ENCODE data around the gene COL17A1.
A peak's percentile ranks its signal among the peaks of the same experiment; 100 is the strongest.

Gene COL17A1

GRCh38 chr10:104092749-104093148 is 7.1 kb upstream of the COL17A1 start:
- no peak for DNase-seq

GRCh38 chr10:104090611-104091010 is 4.9 kb upstream of the COL17A1 start:
- DNase-seq, result no peak

- no peak for DNase-seq
Measured at GRCh38 chr10:104089621-104090020, 3.9 kb upstream of the COL17A1 start.

GRCh38 chr10:104088239-104088638 is 2.6 kb upstream of the COL17A1 start:
- DNase-seq, result no peak

GRCh38 chr10:104084482-104085142 is 1.1 kb downstream of the COL17A1 start:
- DNase-seq, result no peak

- DNase-seq, result no peak
Measured at GRCh38 chr10:104081998-104082397, 3.7 kb downstream of the COL17A1 start.

GRCh38 chr10:104080762-104081161 is 4.9 kb downstream of the COL17A1 start:
- no peak for DNase-seq

- no peak for DNase-seq
Measured at GRCh38 chr10:104077663-104078151, 8.0 kb downstream of the COL17A1 start.

GRCh38 chr10:104077247-104077646 is 8.4 kb downstream of the COL17A1 start:
- DNase-seq, result no peak

- peak; percentile 92 for DNase-seq
Measured at GRCh38 chr10:104076743-104077160, 8.9 kb downstream of the COL17A1 start.

GRCh38 chr10:104074505-104074904 is 11.2 kb downstream of the COL17A1 start:
- DNase-seq, result no peak

- no peak for DNase-seq
Measured at GRCh38 chr10:104072786-104073185, 12.9 kb downstream of the COL17A1 start.

GRCh38 chr10:104069613-104070012 is 16.1 kb downstream of the COL17A1 start:
- no peak for DNase-seq

GRCh38 chr10:104067525-104067924 is 18.2 kb downstream of the COL17A1 start:
- DNase-seq, result no peak

GRCh38 chr10:104066945-104067344 is 18.7 kb downstream of the COL17A1 start:
- no peak for DNase-seq

- DNase-seq, result no peak
Measured at GRCh38 chr10:104065748-104066147, 19.9 kb downstream of the COL17A1 start.

GRCh38 chr10:104061196-104061595 is 24.5 kb downstream of the COL17A1 start:
- no peak for DNase-seq

- no peak for DNase-seq
Measured at GRCh38 chr10:104059364-104059763, 26.3 kb downstream of the COL17A1 start.

- DNase-seq, result no peak
Measured at GRCh38 chr10:104057717-104058116, 28.0 kb downstream of the COL17A1 start.

GRCh38 chr10:104056619-104057273 is 28.9 kb downstream of the COL17A1 start:
- DNase-seq, result no peak

- DNase-seq, result no peak
Measured at GRCh38 chr10:104054430-104054829, 31.2 kb downstream of the COL17A1 start.

GRCh38 chr10:104053201-104053600 is 32.5 kb downstream of the COL17A1 start:
- DNase-seq, result no peak

GRCh38 chr10:104052431-104052830 is 33.2 kb downstream of the COL17A1 start:
- no peak for DNase-seq

GRCh38 chr10:104049504-104050250 is 36.0 kb downstream of the COL17A1 start:
- DNase-seq, result no peak

All from NCI-H1436 treated with DMSO at 0.1 percent for 48 hours (cell line).